Kidney (tissue), 14 donors: ENCODE data around the gene HS2ST1. TPM values are rescaled to one million over a fixed set of nuclear protein-coding genes. Genes with fewer than 3 reads are reported as not detected.

Experiments
- DNase-seq, 5 donors: peaks; one replicate each; pipeline ENCODE4 v3.0.0-alpha.2; 2013 to 2020
- FAIRE-seq: peaks from 2 replicates; lab custom pipeline; 2012; peaks lifted over from hg19 to GRCh38; lab: Jason Lieb, UNC
- H3K27ac ChIP-seq, 2 donors: one replicate each; pipeline ENCODE4 v1.7.0; 2013; ENCODE audit warnings: low read depth in 2 of 2, low read length in 2 of 2, inconsistent platforms in 1 of 2
- H3K27me3 ChIP-seq: one replicate; pipeline ENCODE4 v1.7.1; 2013; ENCODE audit warnings: low read length, inconsistent platforms; ENCODE audit not compliant: control insufficient read depth, insufficient read depth
- H3K36me3 ChIP-seq, 3 donors: one replicate each; pipeline versions ENCODE4 v1.7.0 to v1.7.1; 2013; ENCODE audit warnings: low read length in 3 of 3, control low read depth in 1 of 3, inconsistent platforms in 1 of 3; ENCODE audit not compliant: insufficient read depth in 3 of 3, control insufficient read depth in 2 of 3
- H3K4me1 ChIP-seq, 3 donors: one replicate each; pipeline versions ENCODE4 v1.7.0 to v1.7.1; 2013; ENCODE audit warnings: low read length in 3 of 3, inconsistent platforms in 1 of 3, low read depth in 1 of 3; ENCODE audit not compliant: control insufficient read depth in 2 of 3, insufficient read depth in 2 of 3
- H3K4me3 ChIP-seq, 3 donors: one replicate each; pipeline versions ENCODE4 v1.7.0 to v1.8.1; 2013; ENCODE audit warnings: low read length in 3 of 3, control low read depth in 1 of 3, inconsistent platforms in 1 of 3
- H3K9ac ChIP-seq, 3 donors: one replicate each; pipeline versions ENCODE4 v1.7.0 to v1.7.1; 2013; ENCODE audit warnings: low read length in 3 of 3, control low read depth in 1 of 3, inconsistent platforms in 1 of 3
- H3K9me3 ChIP-seq, 3 donors: one replicate each; pipeline versions ENCODE4 v1.7.0 to v1.7.1; 2013; ENCODE audit warnings: low read length in 3 of 3, control low read depth in 1 of 3, inconsistent platforms in 1 of 3; ENCODE audit not compliant: control insufficient read depth in 2 of 3, insufficient read depth in 1 of 3
- intact Hi-C: fragments of 100-400 bp; cut with DNase I; formaldehyde crosslinking; loops from one replicate; pipeline ENCODE4 v1.11.1; 2022
- polyA plus RNA-seq: library from polyadenylated mRNA; stranded (reverse); fragments of 350-450 nt; fragmentation: Illumina TruSeq; extraction: RNeasy Lipid Tissue Mini Kit (QIAGEN cat#74804); gene quantifications from one replicate; pipeline ENCODE4 v1.2.3, GENCODE V29; 2014; ENCODE audit warnings: low read depth, low replicate concordance; ENCODE audit not compliant: insufficient read depth
- total RNA-seq: library from RNA; stranded (reverse); fragmentation: NEBNext Ultra II Directional; extraction: Animal tissue kit (Norgen Biotek cat#: 25700); gene quantifications from one replicate; pipeline ENCODE4 v1.2.1, GENCODE V29; 2021
- TF ChIP-seq, protein P1 (sequence below): IDR thresholded peaks from 3 replicates; pipeline ENCODE4 v1.5.1; 2012; ENCODE audit warnings: mild to moderate bottlenecking, moderate library complexity, borderline replicate concordance; ENCODE audit not compliant: insufficient read depth; ENCODE audit errors: extremely low read depth
- donor health status: control.
- donor health status: control.
- donor health status: control.
- donor health status: control.
- donor health status: control.
- donor health status: DM: yes; HTN: yes; CAD: no.
- donor health status: Normal renal cell carcinoma (clear cell type).

Gene HS2ST1
- total and polyA plus RNA-seq, 2 donors from 2014 or later: 10.3 to 27.1 TPM

GRCh38 chr1:87106867-87107266 is 192.4 kb downstream of the HS2ST1 start:
- Histone ChIP-seq H3K4me1 (peaks cover 0 to 2% (median 0%) of the 10 kb centered on the region in 3 donors), H3K9ac (no peak overlapping the region), H3K36me3 (no peaks in the 10 kb centered on the region), H3K9me3 (no peaks in the 10 kb centered on the region), H3K4me3 (no peak overlapping the region), H3K27ac (no peak overlapping the region), H3K27me3 (no peaks in the 10 kb centered on the region)
- TF ChIP-seq, protein P1, sequence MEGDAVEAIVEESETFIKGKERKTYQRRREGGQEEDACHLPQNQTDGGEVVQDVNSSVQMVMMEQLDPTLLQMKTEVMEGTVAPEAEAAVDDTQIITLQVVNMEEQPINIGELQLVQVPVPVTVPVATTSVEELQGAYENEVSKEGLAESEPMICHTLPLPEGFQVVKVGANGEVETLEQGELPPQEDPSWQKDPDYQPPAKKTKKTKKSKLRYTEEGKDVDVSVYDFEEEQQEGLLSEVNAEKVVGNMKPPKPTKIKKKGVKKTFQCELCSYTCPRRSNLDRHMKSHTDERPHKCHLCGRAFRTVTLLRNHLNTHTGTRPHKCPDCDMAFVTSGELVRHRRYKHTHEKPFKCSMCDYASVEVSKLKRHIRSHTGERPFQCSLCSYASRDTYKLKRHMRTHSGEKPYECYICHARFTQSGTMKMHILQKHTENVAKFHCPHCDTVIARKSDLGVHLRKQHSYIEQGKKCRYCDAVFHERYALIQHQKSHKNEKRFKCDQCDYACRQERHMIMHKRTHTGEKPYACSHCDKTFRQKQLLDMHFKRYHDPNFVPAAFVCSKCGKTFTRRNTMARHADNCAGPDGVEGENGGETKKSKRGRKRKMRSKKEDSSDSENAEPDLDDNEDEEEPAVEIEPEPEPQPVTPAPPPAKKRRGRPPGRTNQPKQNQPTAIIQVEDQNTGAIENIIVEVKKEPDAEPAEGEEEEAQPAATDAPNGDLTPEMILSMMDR: no peak
- intact Hi-C loops: no loop called here
- no peak for DNase-seq
- FAIRE-seq: no peak

- DNase-seq (no peak), FAIRE-seq (no peak)
- Histone ChIP-seq H3K9ac (no peak overlapping the region), H3K4me1 (peaks cover 0 to 3% (median 0%) of the 10 kb centered on the region in 3 donors), H3K27ac (no peak overlapping the region), H3K4me3 (no peak overlapping the region), H3K9me3 (no peaks in the 10 kb centered on the region), H3K27me3 (no peaks in the 10 kb centered on the region), H3K36me3 (no peaks in the 10 kb centered on the region)
- intact Hi-C loops: no loop called here
- TF ChIP-seq, protein P1: no peak
Observed at GRCh38 chr1:87108228-87108627, 193.8 kb downstream of the HS2ST1 start.

DNA sequence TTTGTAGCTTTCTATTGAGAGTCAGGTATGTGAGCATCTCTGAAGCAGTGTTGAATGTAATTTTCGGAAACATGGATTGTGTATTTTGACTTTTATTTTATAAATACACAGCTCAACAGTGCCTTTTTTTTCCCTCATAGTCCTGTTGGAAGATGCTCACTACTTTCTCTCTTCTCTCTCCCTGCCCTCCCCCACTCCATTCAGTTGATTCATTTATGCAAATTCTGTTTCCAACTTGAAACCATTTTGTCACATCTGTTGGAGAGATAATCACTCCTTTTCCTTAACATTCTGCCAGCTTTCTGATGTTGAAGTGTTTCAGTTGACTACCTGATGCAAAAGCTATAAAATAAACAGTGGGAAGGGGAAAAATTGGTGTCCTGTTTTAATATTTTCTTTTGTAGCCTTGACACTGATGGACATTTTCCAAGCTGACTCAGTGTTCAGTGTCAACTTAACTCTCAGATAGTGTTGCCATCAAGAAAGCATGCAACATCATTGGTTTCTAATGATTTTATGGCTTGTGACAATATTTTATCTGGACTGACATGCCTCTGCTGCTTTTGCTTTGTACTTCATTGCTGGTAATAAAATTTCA is 194.5 kb downstream of the HS2ST1 start:
- no peak for FAIRE-seq
- Histone ChIP-seq H3K4me3 (no peak overlapping the region), H3K9ac (no peak overlapping the region), H3K36me3 (no peaks in the 10 kb centered on the region), H3K9me3 (no peaks in the 10 kb centered on the region), H3K4me1 (peaks cover 0 to 3% (median 0%) of the 10 kb centered on the region in 3 donors), H3K27ac (no peak overlapping the region), H3K27me3 (no peaks in the 10 kb centered on the region)
- TF ChIP-seq, protein P1: no peak
- DNase-seq: no peak
- intact Hi-C loops: no loop called here
